DND-41 (cell line): Measurements from ENCODE around the gene SLC27A2.

Experiments
- EZH2 ChIP-seq: IDR thresholded peaks from 3 replicates; pipeline ENCODE4 v1.6.1; 2012; ENCODE audit warnings: borderline replicate concordance, low read depth, mild to moderate bottlenecking, moderate library complexity, low read length, inconsistent platforms; ENCODE audit not compliant: severe bottlenecking
- TF ChIP-seq, protein P1 (sequence below): IDR thresholded peaks from 2 replicates; pipeline ENCODE4 v1.5.1; 2012; ENCODE audit warnings: borderline replicate concordance, low read length, moderate library complexity, mild to moderate bottlenecking; ENCODE audit not compliant: poor library complexity, severe bottlenecking; ENCODE audit errors: extremely low read depth

GRCh38 chr15:50236433-50236832, 54.4 kb downstream of the SLC27A2 start:
- TF ChIP-seq, protein P1, sequence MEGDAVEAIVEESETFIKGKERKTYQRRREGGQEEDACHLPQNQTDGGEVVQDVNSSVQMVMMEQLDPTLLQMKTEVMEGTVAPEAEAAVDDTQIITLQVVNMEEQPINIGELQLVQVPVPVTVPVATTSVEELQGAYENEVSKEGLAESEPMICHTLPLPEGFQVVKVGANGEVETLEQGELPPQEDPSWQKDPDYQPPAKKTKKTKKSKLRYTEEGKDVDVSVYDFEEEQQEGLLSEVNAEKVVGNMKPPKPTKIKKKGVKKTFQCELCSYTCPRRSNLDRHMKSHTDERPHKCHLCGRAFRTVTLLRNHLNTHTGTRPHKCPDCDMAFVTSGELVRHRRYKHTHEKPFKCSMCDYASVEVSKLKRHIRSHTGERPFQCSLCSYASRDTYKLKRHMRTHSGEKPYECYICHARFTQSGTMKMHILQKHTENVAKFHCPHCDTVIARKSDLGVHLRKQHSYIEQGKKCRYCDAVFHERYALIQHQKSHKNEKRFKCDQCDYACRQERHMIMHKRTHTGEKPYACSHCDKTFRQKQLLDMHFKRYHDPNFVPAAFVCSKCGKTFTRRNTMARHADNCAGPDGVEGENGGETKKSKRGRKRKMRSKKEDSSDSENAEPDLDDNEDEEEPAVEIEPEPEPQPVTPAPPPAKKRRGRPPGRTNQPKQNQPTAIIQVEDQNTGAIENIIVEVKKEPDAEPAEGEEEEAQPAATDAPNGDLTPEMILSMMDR: no peak
- TF ChIP-seq EZH2: no peak
